ENCODE measurements around the gene PASK. TPM values are rescaled to one million over a fixed set of nuclear protein-coding genes. Genes with fewer than 3 reads are reported as not detected.

Gene PASK
- total and polyA plus RNA-seq, 9 of the 15 experiments (the other 6 are each of a cell fraction or from before 2014, with no cell fraction given): 1.5 to 30.3 (median 9.9) TPM

- Histone ChIP-seq H3K9me1 (ENCODE audit: control insufficient read depth, insufficient read depth, low read length) (no peaks in the 10 kb centered on the region), H3K9me3 (replicated peaks; ENCODE audit: control insufficient read depth, insufficient read depth, low read depth, low read length) (no peaks in the 10 kb centered on the region), H3K4me2 (ENCODE audit: insufficient read depth, low read length) (no peak overlapping the region), H3K4me1 (replicated peaks in 1 of 2; ENCODE audit: control insufficient read depth in 2 of 2, insufficient read depth in 2 of 2, low read length in 2 of 2) (peaks cover 0 to 41% of the 10 kb centered on the region in 2 experiments; a peak in 2 of 5 replicates), H3K27ac (ENCODE audit: extremely low read depth, low read depth, low read length) (no peak overlapping the region), H3K9ac (ENCODE audit: insufficient read depth in 1 of 2, low read depth in 2 of 2, low read length in 2 of 2) (no peak overlapping the region), H3K27me3 (ENCODE audit: control insufficient read depth in 2 of 2, insufficient read depth in 2 of 2, low read length in 2 of 2) (peaks cover 12 to 77% of the 10 kb centered on the region in 2 experiments; a peak in 3 of 5 replicates), H2AFZ (ENCODE audit: low read depth, low read length) (no peak overlapping the region), H3K4me3 (no peak overlapping the region), H4K20me1 (replicated peaks; ENCODE audit: control insufficient read depth, insufficient read depth, low read length) (0 out of 2 replicates have a peak, but pooled peaks cover 6% of the 10 kb centered on the region), H3K36me3 (ENCODE audit: control insufficient read depth, insufficient read depth, low read length) (no peaks in the 10 kb centered on the region), H3K79me2 (ENCODE audit: control insufficient read depth, insufficient read depth, low read length) (no peaks in the 10 kb centered on the region)
- no peak for FAIRE-seq
- no peak for DNase-seq (ENCODE audit: extremely low read depth in 1 of 4, low spot score in 3 of 4)
- intact Hi-C loops (cut with micrococcal nuclease): no loop called here
- TF ChIP-seq ZBTB7A (IDR thresholded peaks at IDR 0.05; ENCODE audit: borderline replicate concordance, control insufficient read depth, low read depth, low read length) (no peak), MTA1 (IDR thresholded peaks at IDR 0.05; ENCODE audit: borderline replicate concordance) (no peak), PHF8 (IDR thresholded peaks at IDR 0.05; ENCODE audit: borderline replicate concordance, low read length) (no peak), KDM4B (IDR thresholded peaks at IDR 0.05; ENCODE audit: borderline replicate concordance in 2 of 2, low read depth in 1 of 2) (no peak), CBFA2T3 (IDR thresholded peaks at IDR 0.05) (no peak), TARDBP (IDR thresholded peaks at IDR 0.05) (no peak), COPS2 (conservative IDR thresholded peaks at IDR 0.05) (no peak), ZNF717 (CRISPR knock-in tag; IDR thresholded peaks at IDR 0.05) (no peak), MYNN (IDR thresholded peaks at IDR 0.05) (no peak), MYNN (CRISPR knock-in tag; IDR thresholded peaks at IDR 0.05) (no peak), KLF6 (CRISPR knock-in tag; IDR thresholded peaks at IDR 0.05; ENCODE audit: borderline replicate concordance) (no peak), ETV1 (tag; conservative IDR thresholded peaks at IDR 0.05; ENCODE audit: low read depth) (no peak), PPARD (CRISPR knock-in tag; IDR thresholded peaks at IDR 0.05) (no peak), ZNF511 (CRISPR knock-in tag; IDR thresholded peaks at IDR 0.05) (no peak), ZNF134 (CRISPR knock-in tag; conservative IDR thresholded peaks at IDR 0.05) (no peak), ATF4 (CRISPR knock-in tag; IDR thresholded peaks at IDR 0.05) (no peak), BHLHE40 (IDR thresholded peaks at IDR 0.05; ENCODE audit: low read length) (no peak), CHD2 (IDR thresholded peaks at IDR 0.05; ENCODE audit: low read depth, low read length) (no peak)
- in situ Hi-C loops (cut with MboI): no loop called here
- CTCF ChIA-PET (ENCODE audit: low intra/inter-chr PET ratio): no interaction called here
- WGBS (ENCODE audit: insufficient coverage, low coverage, missing lambda C conversion rate): 1% methylated on average over 10 of the region's 28 CpGs
- POLR2A ChIA-PET: no interaction called here
- no TSS peak for BruUV-seq (replicated peaks)
- ATAC-seq: no peak
Measured at GRCh38 chr2:241068942-241069810, 80.1 kb downstream of the PASK start.
